IMR-90 (cell line): Measurements from ENCODE around the gene OR14C36. TPM values are rescaled to one million over a fixed set of nuclear protein-coding genes. Genes with fewer than 3 reads are reported as not detected.

Experiments
- ATAC-seq: fragments of 200-7000 bp; cut with Tn5 transposase; 2 replicates; pipeline ENCODE4 v1.9.1; 2020; ENCODE audit warnings: low read depth, mild to moderate bottlenecking, moderate library complexity
- BruUV-seq: library from RNA; stranded (reverse); fragments of 400-500 nt; replicated peaks from 2 replicates; lab custom pipeline; 2021; lab: Mats Ljungman, UMichigan
- CTCF ChIA-PET: fragments of 300-600 bp; formaldehyde crosslinking; extraction: SDS; loops from one replicate; lab custom pipeline; 2021; ENCODE audit warnings: antibody characterized with exemption; lab: Yijun Ruan, JAX
- POLR2A ChIA-PET: fragments of 300-600 bp; sonication (Branson Sonifier 250); formaldehyde crosslinking; loops from one replicate; lab custom pipeline; 2022; ENCODE audit warnings: antibody characterized with exemption; ENCODE audit not compliant: unreplicated experiment; lab: Charles Lee
- DNase-seq: peaks from one replicate; pipeline ENCODE4 v3.0.0; 2013
- H2AFZ ChIP-seq: replicated peaks from 2 replicates; pipeline ENCODE3; 2013; ENCODE audit warnings: low read length, mild to moderate bottlenecking; ENCODE audit not compliant: poor library complexity
- H2AK5ac ChIP-seq: 2 replicates; pipeline ENCODE4 v1.6.1; 2013; ENCODE audit warnings: low read depth, low read length, inconsistent platforms
- H2AK9ac ChIP-seq: replicated peaks from 2 replicates; pipeline ENCODE3; 2013; ENCODE audit warnings: mild to moderate bottlenecking, low read depth, low read length, moderate library complexity; ENCODE audit not compliant: poor library complexity
- H2BK120ac ChIP-seq: 2 replicates; pipeline ENCODE4 v1.6.1; 2013; ENCODE audit warnings: low read depth, low read length, inconsistent platforms
- H2BK15ac ChIP-seq: 3 replicates; pipeline ENCODE4 v1.6.1; 2013; ENCODE audit warnings: low read depth, low read length, inconsistent platforms
- H2BK20ac ChIP-seq: 2 replicates; pipeline ENCODE4 v1.6.1; 2013; ENCODE audit warnings: low read depth, mild to moderate bottlenecking, inconsistent platforms, low read length, moderate library complexity
- H2BK5ac ChIP-seq: 2 replicates; pipeline ENCODE4 v1.6.1; 2013; ENCODE audit warnings: mild to moderate bottlenecking, low read depth, low read length, inconsistent platforms; ENCODE audit not compliant: poor library complexity, severe bottlenecking
- H3K14ac ChIP-seq: replicated peaks from 2 replicates; pipeline ENCODE4 v1.6.1; 2013; ENCODE audit warnings: low read depth, low read length, inconsistent platforms
- H3K18ac ChIP-seq: 2 replicates; pipeline ENCODE4 v1.6.1; 2013; ENCODE audit warnings: low read depth, low read length, control low read depth
- H3K23ac ChIP-seq: 2 replicates; pipeline ENCODE4 v1.6.1; 2013; ENCODE audit warnings: low read depth, low read length, inconsistent platforms
- H3K27ac ChIP-seq: 2 replicates; pipeline ENCODE4 v1.5.1; 2013; ENCODE audit warnings: mild to moderate bottlenecking, control low read depth, low read length; ENCODE audit not compliant: insufficient read depth
- H3K27me3 ChIP-seq: 2 replicates; pipeline ENCODE4 v1.6.1; 2013; ENCODE audit warnings: low read length; ENCODE audit not compliant: control insufficient read depth, insufficient read depth
- H3K36me3 ChIP-seq: 2 replicates; pipeline ENCODE4 v1.6.1; 2013; ENCODE audit warnings: low read length, mixed read lengths; ENCODE audit not compliant: control insufficient read depth, insufficient read depth
- H3K4ac ChIP-seq: 2 replicates; pipeline ENCODE4 v1.6.1; 2013; ENCODE audit warnings: low read depth, low read length, inconsistent platforms
- H3K4me1 ChIP-seq: 2 replicates; pipeline ENCODE4 v1.6.1; 2013; ENCODE audit warnings: low read length, mixed read lengths; ENCODE audit not compliant: control insufficient read depth, insufficient read depth
- H3K4me2 ChIP-seq: 2 replicates; pipeline ENCODE4 v1.6.1; 2013; ENCODE audit warnings: low read depth, mild to moderate bottlenecking, control low read depth, low read length, moderate library complexity
- H3K4me3 ChIP-seq: 2 replicates; pipeline ENCODE4 v1.5.1; 2013; ENCODE audit warnings: low read depth, mild to moderate bottlenecking, control low read depth, low read length, moderate library complexity; ENCODE audit not compliant: insufficient read depth
- H3K56ac ChIP-seq: 2 replicates; pipeline ENCODE4 v1.6.1; 2013; ENCODE audit warnings: low read length, inconsistent platforms; ENCODE audit not compliant: insufficient read depth; ENCODE audit errors: extremely low read depth
- H3K79me1 ChIP-seq, 2 experiments: 2 replicates each; pipeline ENCODE4 v1.6.1; 2013; ENCODE audit warnings: low read length in 2 of 2, inconsistent platforms in 1 of 2, low read depth in 1 of 2
- H3K9ac ChIP-seq: 2 replicates; pipeline ENCODE4 v1.6.1; 2013; ENCODE audit warnings: low read depth, low read length, control low read depth
- H3K9me1 ChIP-seq: 2 replicates; pipeline ENCODE4 v1.6.1; 2013; ENCODE audit warnings: low read length, inconsistent platforms; ENCODE audit not compliant: insufficient read depth
- H3K9me3 ChIP-seq: 2 replicates; pipeline ENCODE4 v1.6.1; 2013; ENCODE audit warnings: low read length; ENCODE audit not compliant: control insufficient read depth, insufficient read depth
- H4K20me1 ChIP-seq: 2 replicates; pipeline ENCODE4 v1.6.1; 2013; ENCODE audit warnings: low read length, inconsistent platforms; ENCODE audit not compliant: insufficient read depth
- H4K5ac ChIP-seq: 2 replicates; pipeline ENCODE4 v1.6.1; 2013; ENCODE audit warnings: mild to moderate bottlenecking, low read depth, low read length, control low read depth
- H4K8ac ChIP-seq, 2 experiments: 2 replicates each; pipeline ENCODE4 v1.6.1; 2013; ENCODE audit warnings: low read depth in 2 of 2, low read length in 2 of 2, control low read depth in 1 of 2, inconsistent platforms in 1 of 2
- H4K91ac ChIP-seq: 2 replicates; pipeline ENCODE4 v1.6.1; 2013; ENCODE audit warnings: low read depth, low read length, inconsistent platforms; ENCODE audit not compliant: insufficient read depth
- BHLHE40 ChIP-seq: fragments of 150-350 bp; IDR thresholded peaks from 2 replicates; pipeline ENCODE4 v1.6.1; 2016; ENCODE audit warnings: mild to moderate bottlenecking, low read depth, low read length
- CHD1 ChIP-seq: IDR thresholded peaks from 2 replicates; pipeline ENCODE4 v1.6.1; 2012; ENCODE audit warnings: low read depth, low read length, improper control_type of control experiment
- CTCF ChIP-seq: conservative IDR thresholded peaks from 2 replicates; pipeline ENCODE4 v1.5.1; 2012; ENCODE audit warnings: mild to moderate bottlenecking, low read depth, low read length, improper control_type of control experiment
- ELK1 ChIP-seq: fragments of 150-350 bp; IDR thresholded peaks from 2 replicates; pipeline ENCODE4 v1.6.1; 2016; ENCODE audit warnings: low read depth, mild to moderate bottlenecking, low read length, moderate library complexity, borderline replicate concordance
- MAFK ChIP-seq: IDR thresholded peaks from 2 replicates; pipeline ENCODE4 v1.6.1; 2012; ENCODE audit warnings: low read depth, low read length, improper control_type of control experiment
- MAZ ChIP-seq: IDR thresholded peaks from 2 replicates; pipeline ENCODE4 v1.6.1; 2012; ENCODE audit warnings: low read depth, mild to moderate bottlenecking, low read length, improper control_type of control experiment, moderate library complexity, borderline replicate concordance
- RAD21 ChIP-seq: IDR thresholded peaks from 2 replicates; pipeline ENCODE4 v1.6.1; 2012; ENCODE audit warnings: low read length, improper control_type of control experiment
- WGBS, 2 experiments: methylation state at CpG; one replicate each; pipeline versions ENCODE4 v1.1.5 to v1.1.7; 2013; ENCODE audit warnings: missing lambda C conversion rate in 2 of 2; ENCODE audit not compliant: insufficient read length in 1 of 2; ENCODE audit errors: extremely low coverage in 2 of 2; 5-methylcytosine and 5-hydroxymethylcytosine counted together
- dilution Hi-C: fragments of 300-500 bp; cut with HindIII; formaldehyde crosslinking; loops from one replicate; pipeline ENCODE4 v1.14.3; 2018; ENCODE audit warnings: low sequenced_read_pairs; ENCODE audit not compliant: unreplicated experiment
- in situ Hi-C: fragments of 300-500 bp; cut with MboI; formaldehyde crosslinking; loops from 3 replicates; pipeline ENCODE4 v1.14.3; 2019; ENCODE audit warnings: low sequenced_read_pairs, inconsistent platforms, mixed read lengths
- intact Hi-C: fragments of 100-400 bp; cut with micrococcal nuclease; formaldehyde crosslinking; loops from 2 replicates; pipeline ENCODE4 v1.10.0; 2022
- polyA plus RNA-seq, 3 experiments: library from polyadenylated mRNA; depleted of rRNA; stranded (reverse); fragments of >200 nt; gene quantifications; 2 replicates each; pipeline ENCODE4 v1.2.3, GENCODE V29; 2012; ENCODE audit warnings: low replicate concordance in 1 of 3
- total RNA-seq: library from RNA; depleted of rRNA; stranded (reverse); fragments of >200 nt; gene quantifications from 2 replicates; pipeline ENCODE4 v1.2.3, GENCODE V29; 2012

Gene OR14C36
- total and polyA plus RNA-seq, 2 of the 4 experiments (the other 2 are of a cell fraction) = not detected

- TF ChIP-seq CTCF (no peak), RAD21 (no peak), MAZ (no peak), MAFK (no peak), ELK1 (no peak), BHLHE40 (no peak), CHD1 (no peak)
- dilution Hi-C loops = no loop called here
These were observed 10.8 kb downstream of the OR14C36 start for GRCh38 chr1:248359415-248359814.

More at GRCh38 chr1:248359415-248359814, 10.8 kb downstream of the OR14C36 start:
- no peak overlapping the region for H4K5ac ChIP-seq
- no peak overlapping the region for H4K8ac ChIP-seq
- H3K14ac ChIP-seq = no peak overlapping the region
- no peaks in the 10 kb centered on the region for H3K4me1 ChIP-seq
- WGBS, 2 experiments = no CpG with 5 or more reads among the region's 3 CpGs
- H2BK15ac ChIP-seq = no peak overlapping the region
- intact Hi-C loops = no loop called here
- DNase-seq = no peak
- H3K9me3 ChIP-seq = peaks cover 17% of the 10 kb centered on the region
- no peaks in the 10 kb centered on the region for H3K27me3 ChIP-seq
- ChIA-PET POLR2A (no interaction called here), CTCF (no interaction called here)
- ATAC-seq = no peak
- no peak overlapping the region for H3K4me2 ChIP-seq
- no peak overlapping the region for H3K4me3 ChIP-seq
- no peak overlapping the region for H3K4ac ChIP-seq
- no TSS peak for BruUV-seq
- no peak overlapping the region for H2BK5ac ChIP-seq
- H4K91ac ChIP-seq = no peak overlapping the region
- no peak overlapping the region for H2AK9ac ChIP-seq
- H2BK20ac ChIP-seq = no peak overlapping the region
- H3K9me1 ChIP-seq = no peaks in the 10 kb centered on the region
- H3K36me3 ChIP-seq = no peaks in the 10 kb centered on the region
- no peak overlapping the region for H3K56ac ChIP-seq
- H4K20me1 ChIP-seq = no peaks in the 10 kb centered on the region
- H2BK120ac ChIP-seq = no peak overlapping the region
- no peak overlapping the region for H2AK5ac ChIP-seq
- in situ Hi-C loops = no loop called here
- H2AFZ ChIP-seq = no peak overlapping the region
- H3K27ac ChIP-seq = no peak overlapping the region
- H3K79me1 ChIP-seq = no peaks in the 10 kb centered on the region
- no peak overlapping the region for H3K23ac ChIP-seq
- no peak overlapping the region for H3K9ac ChIP-seq
- H3K18ac ChIP-seq = no peak overlapping the region
